ENCODE data around the gene ZNF74. TPM values are rescaled to one million over a fixed set of nuclear protein-coding genes. Genes with fewer than 3 reads are reported as not detected.

Gene ZNF74
- total and polyA plus RNA-seq, 3 experiments from 2014 or later, result 12.3 to 15.3 (median 13.0) TPM

DNA sequence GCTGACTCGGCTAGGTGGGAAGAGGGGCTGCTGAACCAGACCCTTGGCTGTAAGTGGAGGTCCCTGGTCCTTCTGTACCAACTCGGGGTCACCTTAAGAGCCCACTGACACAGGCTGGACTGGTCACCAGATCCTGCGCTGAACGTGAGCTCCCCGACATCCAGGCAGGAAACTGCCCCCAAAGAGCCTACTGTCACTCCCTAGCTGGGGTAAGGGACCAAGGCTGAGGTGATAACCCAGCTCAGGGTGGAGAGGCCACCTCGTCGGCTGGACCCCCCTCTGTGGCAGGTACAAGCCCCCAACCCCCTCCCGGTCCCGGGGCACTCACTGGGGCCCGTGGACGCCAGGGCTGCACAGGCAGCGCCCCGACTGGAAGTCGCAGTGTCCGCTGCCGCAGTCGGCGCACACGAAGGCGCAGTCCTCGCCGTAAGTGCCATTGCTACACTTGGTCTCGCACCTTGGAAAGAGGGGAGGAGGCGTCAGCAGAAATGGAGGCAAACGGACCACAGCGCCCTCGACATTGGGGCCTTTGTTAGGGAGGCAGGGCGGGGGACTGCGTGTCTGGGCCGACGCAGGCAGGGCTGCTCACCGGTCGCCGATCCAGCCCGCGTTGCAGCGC is 36.3 kb downstream of the ZNF74 start:
- Histone ChIP-seq H3K9me3 (ENCODE audit: low read length) (no peaks in the 10 kb centered on the region), H3K36me3 (ENCODE audit: insufficient read depth, low read length) (no peaks in the 10 kb centered on the region), H3K4me3 (ENCODE audit: low read length) (peak overlapping the region; percentile 82), H3K4me1 (ENCODE audit: insufficient read depth, low read length) (peaks cover 28% of the 10 kb centered on the region), H3K27me3 (ENCODE audit: insufficient read depth, low read length, poor library complexity, severe bottlenecking) (peaks cover 22% of the 10 kb centered on the region), H3K27ac (ENCODE audit: low read depth, low read length) (no peak overlapping the region)
- H3K4me3 Mint-ChIP-seq, result peak overlapping the region; percentile 77 to 93 (median 86)
- CTCF ChIA-PET, result interaction anchor here (0.7 to 5.3 kb wide), 4 partner anchors 12 to 127 kb away, joined by 3 to 38 read pairs (median 4); no protein-coding TSS in a partner anchor
- H3K9me3 Mint-ChIP-seq, result no peaks in the 10 kb centered on the region
- peak in 1 of 5 donors; percentile 53 for DNase-seq
- H3K27me3 Mint-ChIP-seq, result peaks cover 17 to 30% of the 10 kb centered on the region in 2 donors
- H3K27ac Mint-ChIP-seq, result peak overlapping the region in 1 of 8 donors; percentile 35
- POLR2A ChIA-PET, result interaction anchor here (0.6 to 2.4 kb wide), 2 partner anchors 34 to 127 kb away, joined by 3 to 16 read pairs; no protein-coding TSS in a partner anchor
- H3K4me1 Mint-ChIP-seq, result peaks cover 11 to 49% (median 14%) of the 10 kb centered on the region in 3 donors
- no peaks in the 10 kb centered on the region for H3K36me3 Mint-ChIP-seq

DNA sequence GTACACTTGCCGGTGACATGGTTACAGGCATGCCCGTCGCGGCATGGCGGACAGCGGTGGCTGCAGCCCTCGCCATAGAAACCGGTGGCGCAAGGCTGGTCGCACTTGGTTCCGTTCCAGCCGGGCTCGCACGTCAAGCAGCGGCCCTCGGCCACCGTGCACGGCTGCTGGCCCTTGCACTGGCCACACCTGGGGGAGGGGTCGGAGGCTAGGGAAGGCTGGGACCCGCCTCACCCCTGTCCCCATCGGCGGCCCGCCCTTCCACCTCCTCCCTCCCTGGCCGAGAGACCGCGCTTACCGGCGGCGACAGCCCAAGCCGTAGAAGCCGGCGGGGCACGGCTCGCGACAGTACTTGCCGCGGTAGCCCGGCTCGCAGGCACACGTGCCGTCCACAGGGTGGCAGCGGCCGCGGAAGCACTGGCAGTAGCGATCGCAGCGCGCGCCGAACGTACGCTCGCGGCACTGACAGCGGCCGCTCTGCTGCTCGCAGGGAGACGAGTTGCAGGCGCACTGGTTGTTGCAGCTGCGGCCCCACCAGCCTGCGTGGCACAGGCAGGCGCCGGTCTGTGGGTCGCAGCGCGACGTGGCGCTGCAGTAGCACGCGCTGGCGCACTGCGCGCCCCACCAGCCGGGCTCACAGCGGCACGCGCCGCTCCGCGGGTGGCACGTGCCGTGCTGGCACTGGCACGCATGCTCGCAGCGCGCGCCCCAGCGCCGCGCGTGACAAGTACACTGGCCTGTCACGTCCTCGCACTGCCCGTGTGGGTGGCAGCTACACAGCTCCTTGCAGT is 37.0 kb downstream of the ZNF74 start:
- Mint-ChIP-seq H3K4me1 (peaks cover 11 to 54% (median 14%) of the 10 kb centered on the region in 3 donors), H3K27me3 (peaks cover 24 to 37% of the 10 kb centered on the region in 2 donors), H3K36me3 (no peaks in the 10 kb centered on the region), H3K9me3 (no peaks in the 10 kb centered on the region), H3K27ac (no peak overlapping the region), H3K4me3 (peak overlapping the region; percentile 77 to 92 (median 86))
- ChIA-PET CTCF (interaction anchor here (0.7 to 5.3 kb wide), 5 partner anchors 12 to 127 kb away, joined by 3 to 38 read pairs (median 3); no protein-coding TSS in a partner anchor), POLR2A (interaction anchor here (2.4 kb wide), 1 partner anchor 33 kb away, joined by 16 read pairs; no protein-coding TSS in a partner anchor)
- no peaks in the 10 kb centered on the region for H3K36me3 ChIP-seq (ENCODE audit: insufficient read depth, low read length)
- H3K27me3 ChIP-seq (ENCODE audit: insufficient read depth, low read length, poor library complexity, severe bottlenecking), result peaks cover 29% of the 10 kb centered on the region
- peak overlapping the region; percentile 82 for H3K4me3 ChIP-seq (ENCODE audit: low read length)
- no peaks in the 10 kb centered on the region for H3K9me3 ChIP-seq (ENCODE audit: low read length)
- no peak overlapping the region for H3K27ac ChIP-seq (ENCODE audit: low read depth, low read length)
- peak; percentile 35 to 73 (median 47) for DNase-seq
- H3K4me1 ChIP-seq (ENCODE audit: insufficient read depth, low read length), result peaks cover 28% of the 10 kb centered on the region

DNA sequence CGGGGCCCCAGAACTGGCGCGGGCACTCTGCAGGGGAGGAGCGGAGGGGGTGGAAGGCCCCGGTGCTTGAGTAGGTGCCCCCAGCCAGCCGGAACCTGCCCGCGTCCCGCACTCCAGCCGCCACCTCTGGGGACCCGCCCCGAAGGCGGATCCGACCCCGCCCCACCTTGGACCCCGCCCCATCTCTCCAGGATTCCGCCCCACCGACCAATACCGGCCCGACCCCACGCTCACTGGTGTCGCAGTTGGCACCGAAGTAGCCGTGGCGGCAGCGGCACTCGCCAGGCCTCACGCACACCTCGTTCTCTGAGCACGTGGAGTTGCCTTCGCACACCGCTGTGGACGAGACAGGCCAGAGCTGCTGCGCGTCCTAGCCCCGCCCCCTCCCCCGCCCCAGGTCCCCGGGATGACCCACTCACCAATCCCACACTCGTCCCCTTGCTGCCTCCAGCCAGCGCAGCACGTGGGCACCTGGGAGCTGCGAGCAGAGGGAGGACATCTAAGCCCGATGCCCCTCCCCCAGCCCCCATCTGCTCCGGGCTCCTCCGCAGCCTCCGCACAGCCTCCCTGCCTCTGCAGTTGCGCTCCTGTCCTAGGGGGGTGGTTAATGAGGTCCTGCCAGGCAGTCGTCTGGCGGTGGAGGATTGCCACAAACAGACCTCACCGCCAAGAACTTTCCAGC is 37.7 kb downstream of the ZNF74 start:
- ChIA-PET POLR2A (no interaction called here), CTCF (interaction anchor here (1.0 to 5.3 kb wide), 3 partner anchors 13 to 77 kb away, joined by 3 to 38 read pairs (median 4); no protein-coding TSS in a partner anchor)
- H3K36me3 Mint-ChIP-seq, result no peaks in the 10 kb centered on the region
- H3K27ac Mint-ChIP-seq, result peak overlapping the region in 1 of 8 donors; percentile 70
- H3K9me3 Mint-ChIP-seq, result no peaks in the 10 kb centered on the region
- Histone ChIP-seq H3K27me3 (ENCODE audit: insufficient read depth, low read length, poor library complexity, severe bottlenecking) (peaks cover 33% of the 10 kb centered on the region), H3K36me3 (ENCODE audit: insufficient read depth, low read length) (no peaks in the 10 kb centered on the region), H3K4me1 (ENCODE audit: insufficient read depth, low read length) (peaks cover 29% of the 10 kb centered on the region), H3K27ac (ENCODE audit: low read depth, low read length) (no peak overlapping the region), H3K4me3 (ENCODE audit: low read length) (peak overlapping the region; percentile 82), H3K9me3 (ENCODE audit: low read length) (no peaks in the 10 kb centered on the region)
- H3K4me1 Mint-ChIP-seq, result peaks cover 11 to 52% (median 14%) of the 10 kb centered on the region in 3 donors
- peak in 1 of 5 donors; percentile 45 for DNase-seq
- peak overlapping the region; percentile 32 to 86 (median 46) for H3K4me3 Mint-ChIP-seq
- peaks cover 26 to 39% of the 10 kb centered on the region in 2 donors for H3K27me3 Mint-ChIP-seq

DNA sequence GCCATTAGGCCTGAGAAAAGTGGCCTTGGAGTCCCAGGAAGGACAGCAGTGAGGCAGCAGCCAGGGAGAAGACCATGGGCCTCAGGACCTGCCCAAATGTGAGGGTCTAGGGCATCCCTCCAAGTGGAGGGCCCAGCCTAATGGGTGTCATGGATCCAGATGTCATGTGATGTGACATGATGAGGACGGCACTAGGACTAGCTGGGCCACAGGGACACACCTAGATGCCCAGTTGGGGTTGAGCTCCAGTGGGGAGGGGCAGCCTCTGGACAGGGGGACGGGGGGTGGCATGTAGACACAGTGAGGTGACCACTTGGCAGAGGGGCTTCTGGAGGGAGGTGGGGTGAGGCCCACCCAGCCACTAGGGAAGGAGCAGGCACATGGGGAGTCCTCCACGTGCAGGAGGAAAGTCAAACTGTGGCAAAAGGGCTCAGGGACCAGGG is 38.3 kb downstream of the ZNF74 start:
- Histone ChIP-seq H3K9me3 (ENCODE audit: low read length) (no peaks in the 10 kb centered on the region), H3K36me3 (ENCODE audit: insufficient read depth, low read length) (no peaks in the 10 kb centered on the region), H3K27me3 (ENCODE audit: insufficient read depth, low read length, poor library complexity, severe bottlenecking) (peaks cover 33% of the 10 kb centered on the region), H3K27ac (ENCODE audit: low read depth, low read length) (no peak overlapping the region), H3K4me1 (ENCODE audit: insufficient read depth, low read length) (peaks cover 35% of the 10 kb centered on the region), H3K4me3 (ENCODE audit: low read length) (no peak overlapping the region)
- ChIA-PET CTCF (interaction anchor here (0.9 to 1.4 kb wide), 3 partner anchors 10 to 77 kb away, joined by 3 to 4 read pairs (median 3); no protein-coding TSS in a partner anchor), POLR2A (no interaction called here)
- DNase-seq, result peak in 1 of 5 donors; percentile 46
- no peak overlapping the region for H3K27ac Mint-ChIP-seq
- no peaks in the 10 kb centered on the region for H3K36me3 Mint-ChIP-seq
- H3K4me3 Mint-ChIP-seq, result peak overlapping the region in 5 of 7 donors; percentile 41 to 84 (median 46)
- peaks cover 30 to 40% of the 10 kb centered on the region in 2 donors for H3K27me3 Mint-ChIP-seq
- H3K4me1 Mint-ChIP-seq, result peaks cover 13 to 53% (median 19%) of the 10 kb centered on the region in 3 donors
- no peaks in the 10 kb centered on the region for H3K9me3 Mint-ChIP-seq

DNA sequence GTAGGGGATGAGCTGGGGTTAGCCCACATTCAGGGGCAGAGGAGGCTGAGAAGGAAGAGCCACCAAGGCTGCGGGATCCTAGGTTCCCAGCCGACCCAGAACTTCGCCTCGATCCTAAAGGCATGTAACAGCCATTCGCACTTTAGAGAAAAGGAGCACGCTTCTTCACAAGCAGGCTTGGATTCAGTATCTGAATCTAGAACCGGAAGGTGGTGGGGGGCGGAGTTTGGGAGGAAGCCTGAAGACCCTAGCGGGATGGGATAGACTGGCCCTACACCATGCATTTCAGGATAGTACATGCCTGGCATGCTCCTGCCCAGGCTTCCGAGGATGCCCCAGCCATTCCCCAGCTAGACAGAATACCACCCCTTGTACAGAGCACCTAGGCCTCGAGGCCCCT is 39.2 kb downstream of the ZNF74 start:
- no peaks in the 10 kb centered on the region for H3K9me3 ChIP-seq (ENCODE audit: low read length)
- DNase-seq, result peak in 1 of 5 donors; percentile 9
- H3K4me3 ChIP-seq (ENCODE audit: low read length), result no peak overlapping the region
- Mint-ChIP-seq H3K4me3 (peak overlapping the region in 4 of 7 donors; percentile 17 to 46 (median 40)), H3K27me3 (peaks cover 30 to 43% of the 10 kb centered on the region in 2 donors), H3K4me1 (peaks cover 13 to 52% (median 21%) of the 10 kb centered on the region in 3 donors), H3K27ac (peak overlapping the region in 1 of 8 donors; percentile 7), H3K9me3 (no peaks in the 10 kb centered on the region), H3K36me3 (no peaks in the 10 kb centered on the region)
- CTCF ChIA-PET, result interaction anchor here (0.9 to 1.2 kb wide), 2 partner anchors 9 to 15 kb away, joined by 3 read pairs; no protein-coding TSS in a partner anchor
- H3K27me3 ChIP-seq (ENCODE audit: insufficient read depth, low read length, poor library complexity, severe bottlenecking), result peaks cover 37% of the 10 kb centered on the region
- POLR2A ChIA-PET, result interaction anchor here (2.3 kb wide), 1 partner anchor 21 kb away, joined by 5 read pairs; no protein-coding TSS in a partner anchor
- no peak overlapping the region for H3K27ac ChIP-seq (ENCODE audit: low read depth, low read length)
- no peaks in the 10 kb centered on the region for H3K36me3 ChIP-seq (ENCODE audit: insufficient read depth, low read length)
- peaks cover 39% of the 10 kb centered on the region for H3K4me1 ChIP-seq (ENCODE audit: insufficient read depth, low read length)

DNA sequence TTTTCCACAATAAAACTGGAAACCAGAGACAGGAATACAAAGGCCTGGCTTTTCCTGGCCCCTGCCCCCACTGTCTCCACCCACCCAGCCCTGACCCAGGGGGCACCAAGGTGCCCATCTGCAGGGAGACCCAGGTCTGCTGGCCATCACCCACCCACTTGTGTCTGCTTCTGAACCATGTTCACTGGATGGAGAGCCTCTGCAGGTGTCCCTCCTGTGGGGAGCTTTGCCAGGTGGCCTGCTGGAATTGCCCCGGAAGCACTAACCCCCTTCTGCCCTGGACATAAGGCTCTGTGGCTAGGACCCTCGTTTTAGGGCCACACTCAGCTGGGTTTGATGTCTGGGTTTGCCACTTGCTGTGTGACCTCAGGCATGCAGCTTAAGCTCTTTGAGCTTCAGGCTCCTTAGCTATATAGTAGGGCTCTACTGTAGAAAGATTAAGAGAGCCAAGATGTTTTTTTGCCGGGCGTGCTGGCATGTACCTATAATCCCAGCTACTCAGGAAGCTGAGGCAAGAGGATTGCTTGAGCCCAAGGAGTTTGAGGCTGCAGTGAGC is 39.8 kb downstream of the ZNF74 start:
- H3K27me3 ChIP-seq (ENCODE audit: insufficient read depth, low read length, poor library complexity, severe bottlenecking), result peaks cover 37% of the 10 kb centered on the region
- no peak overlapping the region for H3K4me3 ChIP-seq (ENCODE audit: low read length)
- H3K9me3 ChIP-seq (ENCODE audit: low read length), result no peaks in the 10 kb centered on the region
- no peaks in the 10 kb centered on the region for H3K9me3 Mint-ChIP-seq
- H3K27ac ChIP-seq (ENCODE audit: low read depth, low read length), result no peak overlapping the region
- H3K36me3 ChIP-seq (ENCODE audit: insufficient read depth, low read length), result no peaks in the 10 kb centered on the region
- H3K4me1 Mint-ChIP-seq, result peaks cover 15 to 52% (median 23%) of the 10 kb centered on the region in 3 donors
- ChIA-PET POLR2A (interaction anchor here (2.3 kb wide), 1 partner anchor 21 kb away, joined by 5 read pairs; no protein-coding TSS in a partner anchor), CTCF (interaction anchor here (0.8 kb wide), 1 partner anchor 15 kb away, joined by 3 read pairs; no protein-coding TSS in a partner anchor)
- H3K27ac Mint-ChIP-seq, result peak overlapping the region in 1 of 8 donors; percentile 57
- H3K4me3 Mint-ChIP-seq, result peak overlapping the region in 3 of 7 donors; percentile 41 to 80 (median 43)
- H3K4me1 ChIP-seq (ENCODE audit: insufficient read depth, low read length), result peaks cover 39% of the 10 kb centered on the region
- H3K27me3 Mint-ChIP-seq, result peaks cover 35 to 47% of the 10 kb centered on the region in 2 donors
- H3K36me3 Mint-ChIP-seq, result no peaks in the 10 kb centered on the region
- DNase-seq, result peak in 1 of 5 donors; percentile 6

DNA sequence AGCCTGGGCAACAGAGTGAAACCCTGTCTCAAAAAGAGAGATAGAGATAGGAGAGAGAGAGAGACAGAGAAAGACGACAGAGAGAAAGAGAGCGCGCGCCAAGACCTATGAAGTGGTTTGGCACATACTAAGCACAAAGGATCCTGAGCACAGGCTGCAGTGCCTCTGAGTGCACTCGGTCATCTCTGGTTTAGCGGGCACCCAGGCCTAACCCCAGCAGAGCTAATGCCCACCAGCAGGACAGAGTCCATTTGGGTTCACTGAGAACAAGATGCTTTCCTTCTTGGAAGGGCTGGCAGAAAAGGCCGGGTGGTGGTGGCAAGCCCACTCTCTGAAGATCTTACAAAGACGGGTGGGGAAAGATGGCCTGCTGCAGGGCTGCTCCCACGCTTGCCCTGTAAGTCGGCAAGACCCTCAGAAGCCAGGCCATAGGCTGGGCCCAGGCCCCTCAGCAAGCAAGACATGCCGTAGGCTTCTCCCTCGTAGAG is 40.4 kb downstream of the ZNF74 start:
- Mint-ChIP-seq H3K36me3 (no peaks in the 10 kb centered on the region), H3K27me3 (peaks cover 35 to 44% of the 10 kb centered on the region in 2 donors), H3K9me3 (no peaks in the 10 kb centered on the region), H3K4me1 (peaks cover 12 to 46% (median 19%) of the 10 kb centered on the region in 3 donors), H3K4me3 (peak overlapping the region in 3 of 7 donors; percentile 41 to 80 (median 43)), H3K27ac (no peak overlapping the region)
- ChIA-PET POLR2A (interaction anchor here (0.7 to 2.3 kb wide), 2 partner anchors 20 to 29 kb away, joined by 3 to 5 read pairs; no protein-coding TSS in a partner anchor), CTCF (interaction anchor here (0.8 to 1.4 kb wide), 3 partner anchors 16 to 22 kb away, joined by 3 read pairs; no protein-coding TSS in a partner anchor)
- Histone ChIP-seq H3K27me3 (ENCODE audit: insufficient read depth, low read length, poor library complexity, severe bottlenecking) (peaks cover 35% of the 10 kb centered on the region), H3K9me3 (ENCODE audit: low read length) (no peaks in the 10 kb centered on the region), H3K36me3 (ENCODE audit: insufficient read depth, low read length) (no peaks in the 10 kb centered on the region), H3K4me1 (ENCODE audit: insufficient read depth, low read length) (peaks cover 35% of the 10 kb centered on the region), H3K4me3 (ENCODE audit: low read length) (no peak overlapping the region), H3K27ac (ENCODE audit: low read depth, low read length) (no peak overlapping the region)
- peak in 1 of 5 donors; percentile 23 for DNase-seq

Measured in CD8-positive, alpha-beta memory T cell (primary cell).